HG02840 (cell line): ENCODE measurements around the gene PAQR3.
"Not testable (repeated sequence)": the region's sequence is repeated elsewhere in the genome, so short reads cannot be mapped to it uniquely, and the experiment has no call there.

Source experiments
- ATAC-seq: cut with Tn5 transposase; IDR thresholded peaks from one replicate; pipeline ENCODE4 v1.9.1; 2021; ENCODE audit warnings: mild to moderate bottlenecking, moderate library complexity, moderate number of reproducible peaks; ENCODE audit not compliant: unreplicated experiment, low FRiP score

The PAQR3 gene

GRCh38 chr4:78930016-78930629 is 9.1 kb downstream of the PAQR3 start:
- ATAC-seq: no peak

- ATAC-seq: no peak
Observed at GRCh38 chr4:78928835-78929234, 10.4 kb downstream of the PAQR3 start.

GRCh38 chr4:78926826-78927225 is 12.4 kb downstream of the PAQR3 start:
- ATAC-seq: no peak

- no peak for ATAC-seq
Observed at GRCh38 chr4:78923464-78924312, 15.6 kb downstream of the PAQR3 start.

GRCh38 chr4:78922207-78922606 is 17.0 kb downstream of the PAQR3 start:
- ATAC-seq: no peak

GRCh38 chr4:78910612-78911011 is 28.6 kb downstream of the PAQR3 start:
- ATAC-seq: no peak

- not testable (repeated sequence) for ATAC-seq
Observed at GRCh38 chr4:78908974-78909373, 30.3 kb downstream of the PAQR3 start.

- no peak for ATAC-seq
Observed at GRCh38 chr4:78907638-78908037, 31.6 kb downstream of the PAQR3 start.

- no peak for ATAC-seq
Observed at GRCh38 chr4:78904143-78904542, 35.1 kb downstream of the PAQR3 start.

- ATAC-seq: no peak
Observed at GRCh38 chr4:78902298-78902697, 36.9 kb downstream of the PAQR3 start.

GRCh38 chr4:78901882-78902281 is 37.4 kb downstream of the PAQR3 start:
- no peak for ATAC-seq

- no peak for ATAC-seq
Observed at GRCh38 chr4:78899302-78899701, 39.9 kb downstream of the PAQR3 start.

- no peak for ATAC-seq
Observed at GRCh38 chr4:78889955-78890354, 49.3 kb downstream of the PAQR3 start.

GRCh38 chr4:78885598-78885997 is 53.6 kb downstream of the PAQR3 start:
- ATAC-seq: no peak

- ATAC-seq: no peak
Observed at GRCh38 chr4:78880874-78881492, 58.3 kb downstream of the PAQR3 start.

GRCh38 chr4:78878031-78878430 is 61.2 kb downstream of the PAQR3 start:
- ATAC-seq: no peak

GRCh38 chr4:78876568-78877320 is 62.5 kb downstream of the PAQR3 start:
- ATAC-seq: no peak

GRCh38 chr4:78870056-78870455 is 69.2 kb downstream of the PAQR3 start:
- ATAC-seq: no peak

GRCh38 chr4:78868712-78869111 is 70.5 kb downstream of the PAQR3 start:
- not testable (repeated sequence) for ATAC-seq

GRCh38 chr4:78865451-78865850 is 73.8 kb downstream of the PAQR3 start:
- ATAC-seq: no peak
